ENCODE results near the gene BMPR2. TPM values are rescaled to one million over a fixed set of nuclear protein-coding genes. Genes with fewer than 3 reads are reported as not detected.

BMPR2 gene
- total and polyA plus RNA-seq, 2 of the 8 experiments (the other 6 are each of a cell fraction or from before 2014, with no cell fraction given), result 5.5 to 19.8 TPM

- H4K91ac ChIP-seq (replicated peaks; ENCODE audit: insufficient read length, low read length), result no peak overlapping the region
- no peaks in the 10 kb centered on the region for H4K20me1 ChIP-seq (replicated peaks in 1 of 2; ENCODE audit: control insufficient read depth in 1 of 2, insufficient read depth in 2 of 2, low read length in 2 of 2)
- no peak overlapping the region for H3K14ac ChIP-seq (ENCODE audit: insufficient read length)
- H2BK120ac ChIP-seq (replicated peaks; ENCODE audit: low read depth, low read length), result no peak overlapping the region
- 90% methylated on average over 1 of the region's 1 CpG; no CpG with 5 or more reads in 1 of the 2 experiments for WGBS, 2 experiments (ENCODE audit: extremely low coverage in 1 of 2, insufficient coverage in 1 of 2, insufficient read length in 1 of 2, insufficient replicate concordance in 2 of 2, low coverage in 1 of 2, low lambda C conversion rate in 2 of 2, missing lambda C conversion rate in 1 of 2)
- no peaks in the 10 kb centered on the region for H3K79me2 ChIP-seq (ENCODE audit: control insufficient read depth in 1 of 2, insufficient read depth in 2 of 2, low read length in 2 of 2)
- H4K8ac ChIP-seq (ENCODE audit: extremely low read depth, insufficient read depth, low read length), result no peak overlapping the region
- no peak overlapping the region for H3K27ac ChIP-seq (ENCODE audit: low read depth, low read length)
- H3K9me3 ChIP-seq (ENCODE audit: insufficient read depth in 2 of 2, low read depth in 1 of 2, low read length in 1 of 2), result no peaks in the 10 kb centered on the region
- DNase-seq (ENCODE audit: low read depth in 1 of 2, low spot score in 2 of 2) (no peak), FAIRE-seq (no peak)
- no peak overlapping the region for H2BK15ac ChIP-seq (ENCODE audit: low read length)
- H2AK5ac ChIP-seq (ENCODE audit: low read depth, low read length), result no peak overlapping the region
- H3K4ac ChIP-seq (replicated peaks; ENCODE audit: insufficient read length, low read depth, low read length), result no peak overlapping the region
- H3K27me3 ChIP-seq (replicated peaks in 1 of 4; ENCODE audit: control insufficient read depth in 3 of 4, extremely low read depth in 1 of 4, insufficient read depth in 3 of 4, low read length in 3 of 4), result no peaks in the 10 kb centered on the region
- H2BK5ac ChIP-seq (ENCODE audit: low read depth, low read length), result no peak overlapping the region
- H3K23me2 ChIP-seq (ENCODE audit: low read depth, low read length), result no peaks in the 10 kb centered on the region
- H3K79me1 ChIP-seq (ENCODE audit: low read depth, low read length), result no peaks in the 10 kb centered on the region
- H2BK12ac ChIP-seq (ENCODE audit: low read depth, low read length), result no peak overlapping the region
- H3K56ac ChIP-seq (replicated peaks; ENCODE audit: insufficient read length, low read depth, low read length), result no peak overlapping the region
- H3K4me3 ChIP-seq (ENCODE audit: extremely low read depth in 1 of 4, insufficient read depth in 2 of 4, low read depth in 3 of 4, low read length in 4 of 4), result no peak overlapping the region
- H4K5ac ChIP-seq (ENCODE audit: insufficient read length, low read depth, low read length), result no peak overlapping the region
- no peaks in the 10 kb centered on the region for H3K4me1 ChIP-seq (replicated peaks in 1 of 4; ENCODE audit: control insufficient read depth in 3 of 4, insufficient read depth in 4 of 4, low read length in 3 of 4)
- H2BK20ac ChIP-seq (ENCODE audit: low read length), result no peak overlapping the region
- H3K18ac ChIP-seq (ENCODE audit: extremely low read depth, low read length), result no peak overlapping the region
- no peak overlapping the region for H3K4me2 ChIP-seq (ENCODE audit: insufficient read depth in 1 of 2, low read depth in 2 of 2, low read length in 2 of 2)
- no peak overlapping the region for H3K9ac ChIP-seq (replicated peaks in 1 of 4; ENCODE audit: extremely low read depth in 1 of 4, low read depth in 3 of 4, low read length in 3 of 4)
- H2AFZ ChIP-seq (ENCODE audit: low read length), result no peak overlapping the region
- ChIA-PET CTCF (ENCODE audit: partially characterized antibody) (interaction anchor here (1.4 to 1.5 kb wide), 2 partner anchors 10 kb away, joined by 4 to 5 read pairs; no protein-coding TSS in a partner anchor), POLR2A (ENCODE audit: partially characterized antibody) (no interaction called here)
- no peak overlapping the region for H3K23ac ChIP-seq (ENCODE audit: insufficient read length)
- peaks cover 0 to 5% (median 0%) of the 10 kb centered on the region in 4 experiments; a peak in 1 of 8 replicates for H3K36me3 ChIP-seq (ENCODE audit: control insufficient read depth in 2 of 4, insufficient read depth in 4 of 4, low read length in 3 of 4)
- no peak for TF ChIP-seq ASH2L (IDR thresholded peaks at IDR 0.05; ENCODE audit: low read length)
- TF ChIP-seq TEAD4 (IDR thresholded peaks at IDR 0.05; ENCODE audit: low read depth, low read length), result no peak
- no peak for TF ChIP-seq BACH1 (IDR thresholded peaks at IDR 0.05; ENCODE audit: low read length)
- no peak for TF ChIP-seq GTF2F1 (IDR thresholded peaks at IDR 0.05; ENCODE audit: borderline replicate concordance, low read depth, low read length)
- TF ChIP-seq TAF7 (optimal IDR thresholded peaks at IDR 0.05; ENCODE audit: borderline replicate concordance, low read depth, low read length), result no peak
- TF ChIP-seq, protein P1, sequence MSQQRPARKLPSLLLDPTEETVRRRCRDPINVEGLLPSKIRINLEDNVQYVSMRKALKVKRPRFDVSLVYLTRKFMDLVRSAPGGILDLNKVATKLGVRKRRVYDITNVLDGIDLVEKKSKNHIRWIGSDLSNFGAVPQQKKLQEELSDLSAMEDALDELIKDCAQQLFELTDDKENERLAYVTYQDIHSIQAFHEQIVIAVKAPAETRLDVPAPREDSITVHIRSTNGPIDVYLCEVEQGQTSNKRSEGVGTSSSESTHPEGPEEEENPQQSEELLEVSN (IDR thresholded peaks at IDR 0.05), result no peak
- TF ChIP-seq SUZ12 (IDR thresholded peaks at IDR 0.05; ENCODE audit: low read length), result no peak
- no peak for TF ChIP-seq SIN3A (conservative IDR thresholded peaks at IDR 0.05 in 1 of 2, IDR thresholded peaks at IDR 0.05 in 1 of 2; ENCODE audit: low read depth in 1 of 2, low read length in 2 of 2)
- no peak for TF ChIP-seq POLR2AphosphoS5 (IDR thresholded peaks at IDR 0.05; ENCODE audit: low read depth, low read length)
- no peak for TF ChIP-seq SP2 (IDR thresholded peaks at IDR 0.05; ENCODE audit: low read length)
- no peak for TF ChIP-seq NANOG (IDR thresholded peaks at IDR 0.05; ENCODE audit: insufficient read depth, low read depth, low read length, poor library complexity, severe bottlenecking)
- TF ChIP-seq, protein P2, sequence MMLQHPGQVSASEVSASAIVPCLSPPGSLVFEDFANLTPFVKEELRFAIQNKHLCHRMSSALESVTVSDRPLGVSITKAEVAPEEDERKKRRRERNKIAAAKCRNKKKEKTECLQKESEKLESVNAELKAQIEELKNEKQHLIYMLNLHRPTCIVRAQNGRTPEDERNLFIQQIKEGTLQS (IDR thresholded peaks at IDR 0.05; ENCODE audit: insufficient read depth, low read depth, low read length), result no peak
These were observed 188.1 kb downstream of the BMPR2 start for GRCh38 chr2:202564226-202564625.
